Transverse colon (tissue), 4 donors: ENCODE measurements around the gene SLC26A6. TPM values are rescaled to one million over a fixed set of nuclear protein-coding genes. Genes with fewer than 3 reads are reported as not detected.

ENCODE experiments used
- DNase-seq: peaks from one replicate; pipeline ENCODE4 v3.0.0-alpha.2; 2019
- H3K27ac ChIP-seq, 4 donors: fragments of 200-600 bp; sonication (generic); 2 replicates each; pipeline ENCODE4 v1.5.1; 2016 to 2018; ENCODE audit warnings: inconsistent platforms in 4 of 4
- H3K27me3 ChIP-seq: fragments of 200-600 bp; sonication (generic); 2 replicates; pipeline ENCODE4 v1.5.1; 2017; ENCODE audit warnings: inconsistent platforms
- H3K36me3 ChIP-seq, 4 donors: fragments of 200-600 bp; sonication (generic); 2 replicates each; pipeline ENCODE4 v1.5.1; 2017 to 2019; ENCODE audit warnings: inconsistent platforms in 4 of 4
- H3K4me1 ChIP-seq, 4 donors: fragments of 200-600 bp; sonication (generic); 2 replicates each; pipeline ENCODE4 v1.5.1; 2017 to 2020; ENCODE audit warnings: inconsistent platforms in 4 of 4
- H3K4me3 ChIP-seq, 4 donors: fragments of 200-600 bp; sonication (generic); 1 replicate in 1 of 4; 2 replicates in 3 of 4; pipeline versions ENCODE4 v1.5.1 to v1.6.1; 2017 to 2019; ENCODE audit warnings: inconsistent platforms in 4 of 4
- H3K9me3 ChIP-seq, 2 donors: fragments of 200-600 bp; sonication (generic); 2 replicates each; pipeline ENCODE4 v1.5.1; 2017 to 2019; ENCODE audit warnings: inconsistent platforms in 2 of 2
- EP300 ChIP-seq: sonication (generic); formaldehyde crosslinking; IDR thresholded peaks from one replicate; pipeline ENCODE4 v1.6.1; 2017; ENCODE audit warnings: antibody characterized with exemption, low read depth
- POLR2A ChIP-seq: fragments of 450-650 bp; IDR thresholded peaks from one replicate; pipeline ENCODE4 v1.6.1; 2016; ENCODE audit warnings: antibody characterized with exemption, mild to moderate bottlenecking, moderate library complexity
- POLR2AphosphoS5 ChIP-seq, 3 donors: sonication (generic); formaldehyde crosslinking; IDR thresholded peaks; one replicate each; pipeline ENCODE4 v1.6.1; 2016; ENCODE audit warnings: antibody characterized with exemption in 3 of 3
- WGBS, 2 donors: methylation state at CpG; one replicate each; pipeline ENCODE4 v1.1.5; 2018; ENCODE audit warnings: low coverage in 1 of 2; 5-methylcytosine and 5-hydroxymethylcytosine counted together
- in situ Hi-C, 4 donors: fragments of 200-750 bp; cut with MboI; loops; one replicate each; pipeline versions ENCODE4 v1.15.0 to v1.15.1; 2017; ENCODE audit warnings: low sequenced_read_pairs in 3 of 4, low pct_ligation_motif_present in 1 of 4, low pct_unique_long_range_greater_than_20kb in 1 of 4
- intact Hi-C: fragments of 100-400 bp; cut with DNase I; formaldehyde crosslinking; loops from one replicate; pipeline ENCODE4 v1.15.1; 2023; ENCODE audit warnings: low total_unique reads
- total RNA-seq, 4 donors: library from RNA; depleted of rRNA; stranded (reverse); fragments of >200 nt; gene quantifications; one replicate each; pipeline ENCODE4 v1.1.0, GENCODE V29; 2016
- TF ChIP-seq, protein P1 (sequence below), 5 experiments: fragments of 200-600 bp in 3 of 5; fragments of 450-650 bp in 2 of 5; sonication (generic) in 3 of 5; IDR thresholded peaks; 1 replicate in 2 of 5; 2 replicates in 3 of 5; pipeline ENCODE4 v1.5.1; 2016 to 2017; ENCODE audit warnings: antibody characterized with exemption in 5 of 5, inconsistent platforms in 3 of 5, mild to moderate bottlenecking in 2 of 5, moderate library complexity in 1 of 5

SLC26A6 gene
- total RNA-seq, 4 donors from 2014 or later: 134 to 282 (median 193) TPM

DNA sequence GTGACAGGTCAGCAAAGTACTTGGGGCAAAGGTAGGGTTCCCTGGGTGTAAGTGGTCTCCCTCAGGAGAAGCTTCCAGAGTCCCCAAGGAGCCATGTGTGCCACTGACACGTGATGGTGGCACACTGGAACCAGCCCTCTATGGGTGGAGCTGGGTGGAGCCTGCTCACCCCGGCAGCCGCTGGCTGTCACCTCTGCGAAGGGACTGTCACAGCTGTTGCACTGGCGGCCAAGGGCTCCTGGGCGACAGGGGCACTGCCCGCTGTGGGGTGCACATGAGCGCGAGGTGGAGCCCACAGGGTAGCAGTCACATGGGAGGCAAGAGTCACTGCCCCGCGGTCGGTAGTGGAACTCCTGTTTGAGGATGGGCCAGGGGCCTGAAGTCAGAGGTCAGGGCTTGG lies 15.5 kb upstream of the SLC26A6 start:
- intact Hi-C loops: no loop called here
- in situ Hi-C loops: no loop called here
- TF ChIP-seq, protein P1, sequence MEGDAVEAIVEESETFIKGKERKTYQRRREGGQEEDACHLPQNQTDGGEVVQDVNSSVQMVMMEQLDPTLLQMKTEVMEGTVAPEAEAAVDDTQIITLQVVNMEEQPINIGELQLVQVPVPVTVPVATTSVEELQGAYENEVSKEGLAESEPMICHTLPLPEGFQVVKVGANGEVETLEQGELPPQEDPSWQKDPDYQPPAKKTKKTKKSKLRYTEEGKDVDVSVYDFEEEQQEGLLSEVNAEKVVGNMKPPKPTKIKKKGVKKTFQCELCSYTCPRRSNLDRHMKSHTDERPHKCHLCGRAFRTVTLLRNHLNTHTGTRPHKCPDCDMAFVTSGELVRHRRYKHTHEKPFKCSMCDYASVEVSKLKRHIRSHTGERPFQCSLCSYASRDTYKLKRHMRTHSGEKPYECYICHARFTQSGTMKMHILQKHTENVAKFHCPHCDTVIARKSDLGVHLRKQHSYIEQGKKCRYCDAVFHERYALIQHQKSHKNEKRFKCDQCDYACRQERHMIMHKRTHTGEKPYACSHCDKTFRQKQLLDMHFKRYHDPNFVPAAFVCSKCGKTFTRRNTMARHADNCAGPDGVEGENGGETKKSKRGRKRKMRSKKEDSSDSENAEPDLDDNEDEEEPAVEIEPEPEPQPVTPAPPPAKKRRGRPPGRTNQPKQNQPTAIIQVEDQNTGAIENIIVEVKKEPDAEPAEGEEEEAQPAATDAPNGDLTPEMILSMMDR (IDR thresholded peaks at IDR 0.05): no peak
- no peak for TF ChIP-seq POLR2AphosphoS5 (IDR thresholded peaks at IDR 0.05)
- no peak for TF ChIP-seq EP300
- TF ChIP-seq POLR2A: no peak
- Histone ChIP-seq H3K4me3 (no peak overlapping the region), H3K9me3 (no peaks in the 10 kb centered on the region), H3K4me1 (peaks cover 0 to 4% (median 2%) of the 10 kb centered on the region in 4 donors), H3K36me3 (no peaks in the 10 kb centered on the region), H3K27ac (no peak overlapping the region), H3K27me3 (no peaks in the 10 kb centered on the region)
- 81% methylated on average over 12 of the region's 12 CpGs; no CpG with 5 or more reads in 1 of the 2 donors for WGBS, 2 donors
- no peak for DNase-seq

GRCh38 chr3:48648188-48648850 lies 13.1 kb upstream of the SLC26A6 start:
- DNase-seq: no peak
- 87% methylated on average over 12 of the region's 15 CpGs; no CpG with 5 or more reads in 1 of the 2 donors for WGBS, 2 donors
- Histone ChIP-seq H3K4me3 (no peak overlapping the region), H3K9me3 (no peaks in the 10 kb centered on the region), H3K27ac (no peak overlapping the region), H3K36me3 (no peaks in the 10 kb centered on the region), H3K4me1 (no peaks in the 10 kb centered on the region), H3K27me3 (no peaks in the 10 kb centered on the region)
- intact Hi-C loops (no loop called here), in situ Hi-C loops (no loop called here)
- TF ChIP-seq POLR2A (no peak), EP300 (no peak), POLR2AphosphoS5 (IDR thresholded peaks at IDR 0.05) (no peak)
- TF ChIP-seq, protein P1 (IDR thresholded peaks at IDR 0.05): no peak

DNA sequence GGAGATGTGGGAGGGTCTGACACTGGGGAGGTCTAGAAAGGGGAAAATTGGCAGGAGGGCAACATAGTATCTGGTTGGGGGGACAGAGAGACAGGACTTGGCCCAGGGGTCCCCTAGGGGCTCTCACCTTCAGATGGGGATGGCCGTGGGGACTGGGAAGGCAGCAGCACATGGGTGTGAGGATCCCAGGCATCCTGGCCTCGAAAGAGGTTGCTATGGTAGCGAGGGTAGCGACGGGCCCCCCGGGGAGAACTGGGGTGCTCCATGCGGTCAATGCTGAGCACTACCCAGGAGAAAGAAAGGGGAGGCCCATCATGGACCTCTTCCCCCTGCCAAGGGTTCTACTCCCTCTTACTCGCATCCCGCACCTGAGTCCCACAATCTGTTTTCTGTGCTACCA lies 12.5 kb upstream of the SLC26A6 start:
- no peak for TF ChIP-seq POLR2A
- TF ChIP-seq, protein P1 (IDR thresholded peaks at IDR 0.05): no peak
- TF ChIP-seq EP300: no peak
- no peak for TF ChIP-seq POLR2AphosphoS5 (IDR thresholded peaks at IDR 0.05)
- no peaks in the 10 kb centered on the region for H3K36me3 ChIP-seq
- H3K27me3 ChIP-seq: no peaks in the 10 kb centered on the region
- H3K4me1 ChIP-seq: no peaks in the 10 kb centered on the region
- intact Hi-C loops (no loop called here), in situ Hi-C loops (no loop called here)
- H3K27ac ChIP-seq: no peak overlapping the region
- DNase-seq: no peak
- H3K9me3 ChIP-seq: no peaks in the 10 kb centered on the region
- 73 to 82% methylated on average over 1 to 9 of the region's 9 CpGs for WGBS, 2 donors
- no peak overlapping the region for H3K4me3 ChIP-seq

DNA sequence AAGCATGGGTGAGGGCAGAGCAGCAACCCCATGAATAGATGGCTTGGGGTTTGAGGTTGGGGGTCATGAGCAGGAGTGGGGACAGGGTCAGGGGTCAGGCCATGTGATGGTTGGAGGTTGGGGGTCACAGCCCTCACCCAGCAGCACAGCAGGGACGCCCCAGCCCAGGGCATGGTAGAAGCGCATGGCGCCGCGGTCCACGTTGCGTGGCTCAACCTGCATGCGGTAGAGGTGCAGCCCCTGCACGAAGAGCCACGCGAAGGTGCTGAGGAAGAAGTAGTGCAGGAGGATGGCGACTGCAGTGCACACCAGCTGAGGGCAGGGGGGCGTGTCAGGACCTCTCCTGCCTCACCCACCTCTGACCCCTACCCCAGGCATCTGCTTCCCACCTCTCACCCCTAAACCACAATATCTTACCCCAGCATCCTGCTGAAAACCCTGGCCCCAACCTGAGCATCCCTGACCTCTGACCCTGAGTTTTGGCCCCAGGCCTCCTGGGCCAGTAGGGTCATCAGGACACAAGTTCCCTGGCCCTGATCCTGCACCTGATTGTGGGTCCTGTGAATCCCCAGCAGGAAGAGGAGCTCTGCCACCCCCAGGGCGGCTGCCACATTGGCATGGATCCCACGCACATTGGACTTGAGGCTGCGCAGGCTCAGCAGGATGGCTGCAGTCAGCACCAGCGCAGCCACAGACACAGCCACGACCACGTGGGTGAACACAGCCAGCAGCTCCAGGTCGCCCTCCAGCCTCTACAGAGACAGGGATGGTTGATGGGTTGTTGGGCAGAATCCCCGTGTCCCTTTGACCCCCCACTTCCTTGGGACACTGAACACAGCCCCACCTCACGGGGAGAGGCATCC lies 9.9 kb upstream of the SLC26A6 start:
- in situ Hi-C loops (no loop called here), intact Hi-C loops (no loop called here)
- TF ChIP-seq, protein P1 (IDR thresholded peaks at IDR 0.05): no peak
- TF ChIP-seq POLR2A (no peak), EP300 (no peak), POLR2AphosphoS5 (IDR thresholded peaks at IDR 0.05) (no peak)
- DNase-seq: no peak
- Histone ChIP-seq H3K36me3 (no peaks in the 10 kb centered on the region), H3K9me3 (no peaks in the 10 kb centered on the region), H3K4me1 (no peaks in the 10 kb centered on the region), H3K4me3 (no peak overlapping the region), H3K27me3 (no peaks in the 10 kb centered on the region), H3K27ac (no peak overlapping the region)
- WGBS, 2 donors: 91% methylated on average over 17 of the region's 22 CpGs; no CpG with 5 or more reads in 1 of the 2 donors
